Heart right ventricle (tissue), 16 donors: ENCODE results near the gene NTSR1. TPM values are rescaled to one million over a fixed set of nuclear protein-coding genes. Genes with fewer than 3 reads are reported as not detected.

ENCODE experiments used
- ATAC-seq, 8 donors: fragments of 200-7000 bp; cut with Tn5 transposase; one replicate each; pipeline ENCODE4 v1.9.1; 2020; ENCODE audit warnings: mild to moderate bottlenecking in 8 of 8, moderate library complexity in 8 of 8, moderate number of reproducible peaks in 1 of 8
- DNase-seq, 2 donors: peaks; one replicate each; pipeline ENCODE4 v3.0.0-alpha.2; 2020
- H3K27ac ChIP-seq, 10 donors: fragments of 200-600 bp; sonication (generic) in 2 of 10; one replicate each; pipeline versions ENCODE4 v1.5.0 to v1.8.0; 2020 to 2022; ENCODE audit warnings: mild to moderate bottlenecking in 3 of 10
- H3K27me3 ChIP-seq, 7 donors: fragments of 200-600 bp; one replicate each; pipeline ENCODE4 v1.8.0; 2021 to 2022; ENCODE audit warnings: mild to moderate bottlenecking in 2 of 7
- H3K36me3 ChIP-seq, 9 donors: fragments of 200-600 bp; sonication (generic) in 1 of 9; one replicate each; pipeline versions ENCODE4 v1.5.0 to v1.8.0; 2020 to 2022; ENCODE audit warnings: mild to moderate bottlenecking in 2 of 9
- H3K4me1 ChIP-seq, 9 donors: fragments of 200-600 bp; sonication (generic) in 1 of 9; one replicate each; pipeline versions ENCODE4 v1.5.0 to v1.8.0; 2020 to 2022; ENCODE audit warnings: mild to moderate bottlenecking in 4 of 9
- H3K4me3 ChIP-seq, 10 donors: fragments of 200-600 bp; sonication (generic) in 2 of 10; one replicate each; pipeline versions ENCODE4 v1.5.0 to v1.8.0; 2020 to 2022; ENCODE audit warnings: mild to moderate bottlenecking in 7 of 10, moderate library complexity in 2 of 10
- H3K9me3 ChIP-seq, 11 donors: fragments of 200-600 bp in 10 of 11; sonication (generic) in 2 of 11; one replicate each; pipeline versions ENCODE4 v1.5.0 to v1.8.0; 2013 to 2022; ENCODE audit warnings: mild to moderate bottlenecking in 2 of 11, control low read depth in 1 of 11, moderate library complexity in 1 of 11
- WGBS, 2 donors: extraction: QIAGEN DNeasy Blood & Tissue Kit; methylation state at CpG; one replicate each; pipeline ENCODE4 v1.1.7; 2013; ENCODE audit warnings: inconsistent platforms in 1 of 2; 5-methylcytosine and 5-hydroxymethylcytosine counted together
- intact Hi-C, 10 donors: fragments of 100-400 bp; cut with DNase I; formaldehyde crosslinking; loops; one replicate each; pipeline versions ENCODE4 v1.11.1 to v1.14.2; 2022
- polyA plus RNA-seq, 2 donors: library from polyadenylated mRNA; stranded (reverse); fragments of 200-250 nt; gene quantifications; one replicate each; pipeline ENCODE4 v1.2.3, GENCODE V29; 2013
- total RNA-seq, 10 donors: library from RNA; stranded (reverse); fragmentation: NEBNext Ultra II Directional in 3 of 10; extraction: Animal tissue kit (Norgen Biotek cat#: 25700) in 3 of 10; gene quantifications; one replicate each; pipeline versions ENCODE4 v1.2.1 to v1.2.4, GENCODE V29; 2021 to 2023
- TF ChIP-seq, protein P1 (sequence below), 9 donors: fragments of 200-600 bp; sonication (generic) in 2 of 9; IDR thresholded peaks; one replicate each; pipeline versions ENCODE4 v1.5.0 to v1.8.0; 2021 to 2022; ENCODE audit warnings: antibody characterized with exemption in 9 of 9, mild to moderate bottlenecking in 5 of 9, moderate library complexity in 1 of 9
- donor health status: Arrhythmogenic right ventricular cardiomyopathy.
- donor health status: ischemic (EF 13 %, LVEDD 7.1; RV severe dilation, severe dysfunction).
- donor health status: healthy with polysubstance abuse.
- donor health status: DM: no; HTN: yes; CAD: no.
- donor health status: DM: no; HTN: no; CAD: no.
- donor health status: ischemic (EF 25% LVEDD 6.9; RV normal size, moderate dysfunction).
- donor health status: ischemic (EF 25% LVEDD 5.7; RV mildly dilated, moderate dysfunction).
- donor health status: healthy.
- donor health status: DM: yes; HTN: yes; CAD: no.
- donor health status: Ischemic cardiomyopathy.
- donor health status: ischemic (EF 35%, LVEDD 5.7; RV mildly dilated, moderate dysfunction).
- donor health status: nonischemic (EF 11% LVEDD 7.7; RV severe dilation, severe dysfunction).
- donor health status: DM: yes; HTN: yes; CAD: no.
- donor health status: PGD.
- donor health status: ischemic (EF 29% LVEDD 5.4; RV normal size, mild dysfunction).
- donor health status: nonischemic (EF 23%, LVEDD 6.1; RV moderate dilation, normal function).

Gene NTSR1
- total and polyA plus RNA-seq, 12 donors, result 0.08 TPM; not detected in 10

DNA sequence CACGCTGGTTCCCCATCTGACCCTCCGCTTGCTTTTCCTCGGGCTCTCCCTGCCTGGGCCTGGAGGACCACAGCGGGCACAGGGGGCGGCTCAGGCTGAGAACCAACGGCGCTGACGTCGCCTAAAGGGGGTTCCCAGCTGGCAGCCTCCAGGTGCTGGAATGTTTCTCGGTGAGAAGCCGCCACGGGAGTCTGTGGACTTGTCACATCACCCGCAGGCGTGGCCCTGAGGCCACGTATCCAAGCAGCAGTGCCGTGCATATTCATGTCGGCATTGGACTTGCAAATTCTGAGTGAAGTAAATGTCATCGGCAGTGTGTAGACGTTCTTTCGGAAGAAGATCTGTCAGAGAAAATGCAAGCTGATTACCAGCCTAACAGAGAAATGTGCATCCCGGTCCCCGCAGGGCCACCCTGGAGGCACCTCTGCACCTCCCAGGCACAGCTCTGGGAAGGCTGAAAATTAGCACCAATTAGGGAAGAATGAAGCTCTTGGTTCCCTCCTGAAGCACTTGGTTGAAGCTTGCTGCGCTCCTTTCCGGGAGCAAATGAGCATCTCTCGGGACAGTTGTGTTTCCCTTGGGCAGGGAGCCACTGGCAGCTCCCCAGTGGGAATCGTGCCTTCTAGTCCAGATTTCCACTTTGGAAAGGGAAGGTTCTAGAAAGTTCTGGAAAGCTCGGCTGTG is 24.3 kb downstream of the NTSR1 start:
- Histone ChIP-seq H3K4me3 (no peak overlapping the region), H3K36me3 (no peaks in the 10 kb centered on the region), H3K27ac (no peak overlapping the region), H3K27me3 (peaks cover 0 to 53% (median 29%) of the 10 kb centered on the region in 7 donors), H3K9me3 (no peaks in the 10 kb centered on the region), H3K4me1 (peaks cover 0 to 15% (median 0%) of the 10 kb centered on the region in 9 donors)
- DNase-seq (no peak), ATAC-seq (no peak)
- TF ChIP-seq, protein P1, sequence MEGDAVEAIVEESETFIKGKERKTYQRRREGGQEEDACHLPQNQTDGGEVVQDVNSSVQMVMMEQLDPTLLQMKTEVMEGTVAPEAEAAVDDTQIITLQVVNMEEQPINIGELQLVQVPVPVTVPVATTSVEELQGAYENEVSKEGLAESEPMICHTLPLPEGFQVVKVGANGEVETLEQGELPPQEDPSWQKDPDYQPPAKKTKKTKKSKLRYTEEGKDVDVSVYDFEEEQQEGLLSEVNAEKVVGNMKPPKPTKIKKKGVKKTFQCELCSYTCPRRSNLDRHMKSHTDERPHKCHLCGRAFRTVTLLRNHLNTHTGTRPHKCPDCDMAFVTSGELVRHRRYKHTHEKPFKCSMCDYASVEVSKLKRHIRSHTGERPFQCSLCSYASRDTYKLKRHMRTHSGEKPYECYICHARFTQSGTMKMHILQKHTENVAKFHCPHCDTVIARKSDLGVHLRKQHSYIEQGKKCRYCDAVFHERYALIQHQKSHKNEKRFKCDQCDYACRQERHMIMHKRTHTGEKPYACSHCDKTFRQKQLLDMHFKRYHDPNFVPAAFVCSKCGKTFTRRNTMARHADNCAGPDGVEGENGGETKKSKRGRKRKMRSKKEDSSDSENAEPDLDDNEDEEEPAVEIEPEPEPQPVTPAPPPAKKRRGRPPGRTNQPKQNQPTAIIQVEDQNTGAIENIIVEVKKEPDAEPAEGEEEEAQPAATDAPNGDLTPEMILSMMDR (IDR thresholded peaks at IDR 0.05), result no peak
- intact Hi-C loops, result no loop called here
- WGBS, 2 donors, result 80 to 81% methylated on average over 27 of the region's 27 CpGs

- Histone ChIP-seq H3K36me3 (no peaks in the 10 kb centered on the region), H3K9me3 (no peaks in the 10 kb centered on the region), H3K4me1 (peaks cover 0 to 10% (median 0%) of the 10 kb centered on the region in 9 donors), H3K27ac (no peak overlapping the region), H3K27me3 (peaks cover 0 to 58% (median 26%) of the 10 kb centered on the region in 7 donors), H3K4me3 (no peak overlapping the region)
- intact Hi-C loops, result no loop called here
- no peak for ATAC-seq
- DNase-seq, result no peak
- TF ChIP-seq, protein P1 (IDR thresholded peaks at IDR 0.05), result no peak
Observed at GRCh38 chr20:62733526-62733842, 24.8 kb downstream of the NTSR1 start.

GRCh38 chr20:62733891-62734290 is 25.3 kb downstream of the NTSR1 start:
- Histone ChIP-seq H3K36me3 (no peaks in the 10 kb centered on the region), H3K27me3 (peaks cover 0 to 58% (median 26%) of the 10 kb centered on the region in 7 donors), H3K4me1 (peaks cover 0 to 7% (median 0%) of the 10 kb centered on the region in 9 donors), H3K9me3 (no peaks in the 10 kb centered on the region), H3K27ac (no peak overlapping the region), H3K4me3 (no peak overlapping the region)
- no peak for DNase-seq
- intact Hi-C loops, result no loop called here
- 73 to 75% methylated on average over 18 of the region's 18 CpGs for whole genome bisulfite sequencing, 2 donors
- no peak for ATAC-seq
- TF ChIP-seq, protein P1 (IDR thresholded peaks at IDR 0.05), result no peak

DNA sequence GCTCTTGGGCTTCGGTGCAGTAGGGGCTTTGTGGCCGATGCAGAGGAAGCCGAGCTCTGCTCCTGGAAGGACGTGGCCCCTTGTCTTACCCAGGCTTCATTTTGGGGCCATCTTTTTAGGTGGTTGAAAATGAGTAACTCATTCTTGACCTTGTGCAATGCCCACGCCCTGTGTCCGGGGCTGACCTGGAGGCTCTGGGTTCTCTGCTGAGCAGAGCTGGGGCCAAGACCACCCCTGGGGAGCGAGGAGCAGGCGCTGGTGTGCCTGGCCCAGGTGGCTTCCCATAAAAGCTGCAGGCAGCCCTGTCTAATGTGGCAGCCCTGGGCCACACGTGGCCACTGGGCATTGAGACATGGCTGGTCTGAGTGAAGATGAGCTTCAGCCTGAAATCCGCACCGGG is 25.7 kb downstream of the NTSR1 start:
- TF ChIP-seq, protein P1 (IDR thresholded peaks at IDR 0.05), result no peak
- intact Hi-C loops, result no loop called here
- Histone ChIP-seq H3K4me1 (peaks cover 0 to 9% (median 0%) of the 10 kb centered on the region in 9 donors), H3K27me3 (peaks cover 0 to 56% (median 26%) of the 10 kb centered on the region in 7 donors), H3K9me3 (no peaks in the 10 kb centered on the region), H3K36me3 (no peaks in the 10 kb centered on the region), H3K27ac (no peak overlapping the region), H3K4me3 (no peak overlapping the region)
- 84 to 86% methylated on average over 11 of the region's 11 CpGs for WGBS, 2 donors
- ATAC-seq (no peak), DNase-seq (no peak)
